GM19438 (cell line): Measurements from ENCODE around the gene ZNF362.
"Not testable (repeated sequence)": the region's sequence is repeated elsewhere in the genome, so short reads cannot be mapped to it uniquely, and the experiment has no call there.

ENCODE experiments used
- ATAC-seq: cut with Tn5 transposase; IDR thresholded peaks from one replicate; pipeline ENCODE4 v1.9.1; 2021; ENCODE audit warnings: low read depth; ENCODE audit not compliant: unreplicated experiment

Gene ZNF362

DNA sequence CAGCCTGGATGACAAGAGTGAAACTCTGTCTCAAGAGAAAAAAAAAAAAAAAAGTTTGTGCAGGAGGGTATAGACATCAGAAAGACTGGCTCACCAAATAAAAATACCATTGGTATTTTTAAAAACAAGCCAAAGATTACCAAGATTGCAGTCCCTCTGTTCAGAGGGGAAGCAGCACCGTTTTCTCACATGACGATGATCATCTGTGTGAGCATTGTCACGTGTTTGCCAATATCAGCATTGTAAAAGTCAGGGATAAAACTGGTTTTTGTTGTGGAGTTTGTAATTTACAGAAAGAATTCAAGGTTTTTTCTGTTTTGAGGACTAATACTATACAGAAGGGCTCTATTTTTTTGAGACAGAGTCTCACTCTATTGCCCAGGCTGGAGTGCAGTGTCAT is 26.5 kb downstream of the ZNF362 start:
- ATAC-seq, result no peak

DNA sequence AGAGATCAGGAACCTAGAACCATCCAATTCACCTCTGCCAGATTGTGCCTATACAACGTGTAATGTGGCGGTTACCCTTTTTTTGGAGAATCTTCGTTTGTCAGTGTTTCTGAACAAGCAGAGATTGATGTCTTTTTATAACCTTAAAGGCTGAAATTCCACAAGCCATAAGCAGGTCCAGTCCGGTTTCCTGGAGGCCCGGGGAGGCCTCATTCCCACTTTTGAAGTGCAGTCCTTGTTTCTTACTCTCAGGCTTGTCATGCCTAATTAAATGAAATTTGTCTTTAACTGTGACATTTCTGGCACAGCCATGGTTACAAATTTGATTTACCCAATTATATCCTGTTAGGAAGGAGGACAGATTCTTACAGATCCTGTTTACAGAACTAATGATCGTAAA is 27.8 kb downstream of the ZNF362 start:
- ATAC-seq, result no peak

DNA sequence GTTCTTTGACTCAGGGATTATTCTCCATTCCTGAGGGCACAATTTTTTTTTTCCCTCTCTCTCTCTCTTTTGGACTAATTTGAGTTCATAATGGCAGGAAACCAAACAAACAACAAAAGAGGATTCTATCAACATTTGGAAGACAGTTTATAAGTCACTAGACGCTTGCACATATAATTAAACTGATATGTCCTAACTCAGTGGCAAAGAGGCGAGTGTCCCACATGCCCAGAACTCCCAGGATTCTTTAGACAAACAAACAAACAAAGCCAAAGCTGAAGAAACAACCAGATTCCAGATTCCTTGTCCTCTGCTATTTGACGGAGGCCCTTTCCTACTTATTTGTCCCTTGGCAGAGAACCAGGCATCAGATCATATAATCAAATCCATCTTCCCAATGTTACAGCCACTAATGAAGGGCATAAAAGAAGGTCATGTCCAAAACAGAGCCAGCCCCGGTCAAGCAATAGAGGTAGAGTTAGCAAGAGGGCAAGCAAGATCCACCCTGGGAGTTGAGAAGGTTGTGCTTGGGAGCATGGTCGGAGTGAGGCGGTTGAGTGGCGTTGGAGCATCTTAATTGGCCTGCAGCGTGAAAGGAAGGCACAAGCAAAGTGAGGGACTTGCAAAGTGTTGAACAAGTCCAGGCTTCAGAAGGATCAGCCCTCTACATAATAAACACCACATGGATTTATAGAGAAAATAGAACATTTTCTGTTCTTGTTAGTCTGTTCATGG is 30.3 kb downstream of the ZNF362 start:
- ATAC-seq, result no peak

DNA sequence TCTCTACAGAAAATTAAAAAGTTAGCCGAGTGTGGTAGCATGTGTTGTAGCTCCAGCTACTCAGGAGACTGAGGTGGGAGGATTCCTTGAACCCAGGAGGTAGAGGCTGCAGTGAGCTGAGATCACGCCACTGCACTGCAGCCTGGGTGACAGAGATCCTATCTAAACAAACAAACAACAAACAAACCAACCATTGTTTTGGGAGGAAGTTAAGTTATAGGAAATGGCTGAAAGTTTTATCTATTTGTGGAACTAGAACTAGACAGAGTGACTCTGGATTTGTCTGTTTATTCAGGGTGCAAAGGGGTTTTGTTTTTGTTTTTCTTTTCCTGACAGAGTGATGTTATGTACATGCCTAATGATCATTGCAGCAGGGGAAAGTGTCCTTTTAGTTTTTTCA is 31.0 kb downstream of the ZNF362 start:
- no peak for ATAC-seq

DNA sequence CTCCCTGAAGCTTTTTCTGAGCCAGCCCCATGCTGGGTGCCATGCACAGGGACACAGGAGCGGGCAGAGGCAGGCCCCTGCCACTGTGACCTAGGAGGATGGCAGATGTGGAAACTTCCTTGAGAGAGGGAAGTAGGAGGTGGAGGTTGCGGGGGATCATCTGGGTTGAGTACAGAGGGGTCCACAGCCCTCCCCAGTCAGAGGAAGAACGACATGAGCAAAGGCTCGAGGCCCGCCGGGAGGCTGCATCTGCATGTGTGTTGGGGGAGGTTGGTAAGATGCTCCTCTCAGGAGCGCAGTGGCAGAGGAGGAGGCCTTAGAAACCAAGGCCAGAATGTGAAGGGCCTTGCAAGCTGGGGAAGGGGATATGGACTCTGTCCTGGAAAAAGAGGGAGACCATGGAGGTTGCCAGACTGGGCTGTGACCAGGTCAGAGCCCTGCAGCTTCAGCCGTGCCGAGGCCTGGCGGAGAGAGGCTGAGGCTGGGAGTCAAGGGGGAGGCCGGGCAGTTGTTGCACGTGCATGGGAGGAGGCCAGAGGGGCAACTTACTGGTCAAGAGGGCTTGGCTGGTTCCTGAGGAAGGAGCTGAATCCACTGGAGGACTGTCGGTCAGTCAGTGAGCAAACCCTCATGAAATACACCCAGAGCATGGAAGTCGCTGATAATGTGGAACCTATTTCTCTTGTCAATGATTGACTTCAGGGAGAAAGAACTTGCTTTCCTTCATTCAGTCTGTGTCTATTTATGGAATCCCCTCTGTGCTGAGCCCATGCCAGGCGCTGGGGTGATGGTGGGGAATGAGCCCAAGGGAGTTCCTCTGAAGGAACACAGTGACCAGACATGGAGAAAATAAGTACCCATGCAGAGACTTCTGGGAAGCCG is 32.9 kb downstream of the ZNF362 start:
- ATAC-seq, result no peak

DNA sequence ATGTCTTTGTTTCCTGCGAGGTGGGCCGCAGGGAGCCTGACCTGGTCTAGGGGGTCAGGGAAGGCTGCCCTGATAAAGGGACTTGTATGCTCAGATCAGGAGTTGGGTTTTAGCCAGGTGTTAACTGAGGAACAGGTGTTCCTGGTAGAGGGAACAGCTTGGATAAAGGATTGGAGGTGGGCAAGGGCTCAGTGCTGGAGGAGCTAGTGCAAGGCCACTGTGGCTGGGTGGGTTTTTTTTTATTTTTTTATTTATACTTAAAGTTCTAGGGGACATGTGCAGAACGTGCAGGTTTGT is 33.5 kb downstream of the ZNF362 start:
- ATAC-seq, result no peak

DNA sequence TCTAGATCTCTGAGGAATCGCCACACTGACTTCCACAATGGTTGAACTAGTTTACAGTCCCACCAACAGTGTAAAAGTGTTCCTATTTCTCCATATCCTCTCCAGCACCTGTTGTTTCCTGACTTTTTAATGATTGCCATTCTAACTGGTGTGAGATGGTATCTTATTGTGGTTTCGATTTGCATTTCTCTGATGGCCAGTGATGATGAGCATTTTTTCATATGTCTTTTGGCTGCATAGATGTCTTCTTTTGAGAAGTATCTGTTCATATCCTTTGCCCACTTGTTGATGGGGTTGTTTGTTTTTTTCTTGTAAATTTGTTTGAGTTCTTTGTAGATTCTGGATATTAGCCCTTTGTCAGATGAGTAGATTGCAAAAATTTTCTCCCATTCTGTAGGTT is 34.3 kb downstream of the ZNF362 start:
- ATAC-seq, result not testable (repeated sequence)

DNA sequence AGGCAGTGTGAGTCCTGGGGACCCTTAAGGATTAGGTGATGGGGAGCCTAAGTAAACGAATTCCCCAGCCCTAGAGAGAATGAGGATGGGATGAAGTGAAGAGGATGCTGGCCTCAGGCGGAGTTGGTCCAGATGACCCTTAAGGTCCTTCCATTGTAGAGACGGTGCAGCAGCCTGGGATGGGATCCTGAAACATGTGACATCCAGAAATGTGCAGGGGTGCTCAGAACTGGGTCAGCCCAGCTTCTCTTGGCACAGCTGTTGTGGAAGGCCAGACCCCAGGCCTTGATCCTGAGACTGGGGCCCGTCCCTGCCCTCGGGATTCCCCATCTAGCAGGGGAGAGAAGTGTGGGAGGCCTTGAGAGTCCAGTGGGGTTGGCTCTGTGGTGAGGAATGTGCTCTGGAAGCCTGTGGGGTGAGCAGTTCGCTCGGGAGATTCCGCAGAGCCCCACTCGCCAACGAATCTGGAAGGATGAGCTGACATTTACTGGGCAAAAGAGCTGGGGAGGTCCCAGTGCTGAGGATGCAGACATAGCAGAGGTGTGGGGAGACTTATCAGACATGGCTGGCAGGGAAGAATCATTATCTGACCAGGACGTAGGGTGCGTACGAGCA is 36.5 kb downstream of the ZNF362 start:
- no peak for ATAC-seq

DNA sequence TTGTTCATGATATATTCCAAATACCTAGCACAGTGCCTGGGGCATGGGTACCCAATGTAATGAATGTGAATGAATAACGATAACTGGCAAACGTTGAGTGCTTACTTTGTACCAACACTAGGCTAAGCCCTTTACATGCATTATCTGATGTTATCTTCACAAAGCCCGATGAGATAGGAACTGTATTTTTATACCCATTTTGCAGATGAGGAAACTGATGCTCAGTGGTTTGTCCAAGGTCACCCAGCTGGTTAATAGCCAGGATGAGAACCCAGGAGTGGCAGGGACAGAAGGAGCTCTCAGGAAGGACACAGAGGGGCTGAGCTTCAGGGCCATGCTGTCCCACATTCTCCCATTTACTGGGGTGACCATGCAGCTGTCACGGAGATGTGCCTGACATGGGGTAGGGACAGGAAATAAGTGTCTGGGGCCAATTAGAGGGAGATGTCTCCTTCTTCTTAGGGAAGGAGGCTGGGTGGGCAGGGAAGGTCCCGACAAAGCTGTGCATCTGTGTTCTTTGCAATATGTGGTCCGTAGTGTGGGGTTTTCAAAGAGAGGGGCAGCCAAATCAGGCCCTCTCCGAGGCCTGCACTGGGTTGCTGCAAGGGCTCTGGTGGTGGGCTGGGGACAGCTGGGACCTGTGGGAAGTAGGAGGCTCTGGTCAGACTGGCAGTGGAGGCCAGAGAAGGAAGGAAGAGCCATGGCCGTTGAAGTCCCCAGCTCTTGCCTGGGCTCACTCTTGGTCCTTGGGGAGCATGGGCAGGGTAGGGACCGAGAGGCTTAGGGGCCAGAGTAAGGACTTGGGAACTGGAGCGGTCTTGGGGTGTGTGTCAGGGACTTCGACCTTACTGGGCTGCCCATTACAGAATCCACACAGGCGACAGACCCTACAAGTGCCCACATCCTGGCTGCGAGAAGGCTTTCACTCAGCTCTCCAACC is 38.0 kb downstream of the ZNF362 start:
- no peak for ATAC-seq

DNA sequence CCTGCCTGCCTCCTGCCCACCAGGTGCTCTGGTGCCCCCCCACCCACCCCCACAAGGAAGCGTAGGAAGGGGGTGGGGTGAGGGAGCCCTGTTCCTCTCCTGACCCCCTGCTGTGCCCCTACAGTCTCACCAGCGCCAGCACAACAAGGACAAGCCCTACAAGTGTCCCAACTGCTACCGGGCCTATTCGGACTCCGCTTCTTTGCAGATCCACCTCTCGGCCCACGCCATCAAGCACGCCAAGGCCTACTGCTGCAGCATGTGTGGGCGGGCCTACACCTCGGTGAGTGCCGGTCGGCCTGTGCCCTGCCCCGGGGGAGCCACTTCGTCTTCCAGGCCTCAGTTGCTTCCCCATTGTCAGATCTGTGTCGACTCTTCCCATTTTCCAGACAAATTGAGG is 38.7 kb downstream of the ZNF362 start:
- ATAC-seq, result no peak

DNA sequence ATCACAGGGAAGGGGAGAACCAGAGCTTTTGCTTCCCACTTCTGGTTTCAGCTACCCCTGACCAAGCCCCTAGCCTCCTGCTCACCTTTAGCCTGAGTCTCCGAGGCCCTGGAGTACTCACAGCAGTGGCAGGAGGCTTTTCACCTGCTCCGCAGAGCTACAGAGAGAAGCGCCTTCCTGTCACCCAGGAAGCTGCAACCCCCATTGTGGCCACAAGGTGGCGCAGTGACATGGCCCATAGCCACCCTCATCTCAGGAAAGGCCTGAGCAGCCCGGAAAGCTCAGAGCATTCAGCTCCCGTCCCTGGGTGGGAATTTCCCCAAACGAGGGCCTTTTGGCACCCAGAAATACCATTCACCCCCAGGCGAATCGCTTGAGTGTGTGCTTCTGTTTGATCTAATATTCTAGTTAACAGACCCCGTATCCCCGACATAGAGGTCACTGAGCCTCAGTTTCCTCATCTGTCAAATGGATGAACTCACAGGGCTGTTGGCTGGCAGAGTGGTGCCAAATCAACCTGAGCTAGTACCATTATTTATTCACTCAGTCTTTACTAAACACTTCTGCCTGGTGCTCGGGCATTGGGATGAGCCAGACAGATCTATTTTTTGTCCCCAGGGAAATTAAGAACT is 39.3 kb downstream of the ZNF362 start:
- peak; percentile 82 for ATAC-seq

DNA sequence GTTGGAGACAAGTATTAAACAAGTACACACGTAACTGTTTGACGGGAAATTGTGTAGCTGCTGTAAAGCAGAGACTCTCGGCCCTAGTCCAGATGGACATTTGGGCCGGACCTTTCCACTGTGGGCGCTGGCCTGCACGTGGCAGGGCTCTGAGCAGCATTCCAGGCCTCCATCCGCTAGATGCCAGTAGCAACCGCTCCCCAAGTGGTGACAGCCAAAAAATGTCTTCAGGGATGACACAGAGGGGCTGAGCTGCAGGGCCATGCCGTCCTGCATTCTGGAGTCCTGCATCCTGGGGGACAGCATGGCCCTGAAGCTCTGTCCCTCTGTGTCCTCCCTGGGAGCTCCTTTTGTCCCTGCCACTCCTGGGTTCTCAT is 39.8 kb downstream of the ZNF362 start:
- ATAC-seq, result no peak

DNA sequence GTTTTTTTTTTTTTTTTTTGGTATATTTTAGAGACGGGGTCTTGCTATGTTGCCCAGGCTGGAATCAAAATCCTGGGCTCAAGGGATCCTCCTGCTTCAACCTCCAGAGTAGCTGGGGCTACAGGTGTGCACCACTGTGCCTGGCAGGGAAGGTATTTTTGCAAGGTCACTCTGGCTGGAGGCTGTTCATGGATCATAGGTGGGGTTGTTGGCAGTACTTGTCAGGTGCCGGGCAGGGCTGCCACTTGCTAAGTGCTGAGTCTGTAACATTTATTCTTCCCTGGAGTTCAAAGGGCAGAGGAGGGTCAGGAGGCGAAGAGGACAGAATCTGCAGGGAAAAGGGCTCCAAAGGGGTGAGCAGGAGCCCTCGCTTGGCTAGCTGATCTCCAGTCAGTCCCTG is 40.5 kb downstream of the ZNF362 start:
- no peak for ATAC-seq

DNA sequence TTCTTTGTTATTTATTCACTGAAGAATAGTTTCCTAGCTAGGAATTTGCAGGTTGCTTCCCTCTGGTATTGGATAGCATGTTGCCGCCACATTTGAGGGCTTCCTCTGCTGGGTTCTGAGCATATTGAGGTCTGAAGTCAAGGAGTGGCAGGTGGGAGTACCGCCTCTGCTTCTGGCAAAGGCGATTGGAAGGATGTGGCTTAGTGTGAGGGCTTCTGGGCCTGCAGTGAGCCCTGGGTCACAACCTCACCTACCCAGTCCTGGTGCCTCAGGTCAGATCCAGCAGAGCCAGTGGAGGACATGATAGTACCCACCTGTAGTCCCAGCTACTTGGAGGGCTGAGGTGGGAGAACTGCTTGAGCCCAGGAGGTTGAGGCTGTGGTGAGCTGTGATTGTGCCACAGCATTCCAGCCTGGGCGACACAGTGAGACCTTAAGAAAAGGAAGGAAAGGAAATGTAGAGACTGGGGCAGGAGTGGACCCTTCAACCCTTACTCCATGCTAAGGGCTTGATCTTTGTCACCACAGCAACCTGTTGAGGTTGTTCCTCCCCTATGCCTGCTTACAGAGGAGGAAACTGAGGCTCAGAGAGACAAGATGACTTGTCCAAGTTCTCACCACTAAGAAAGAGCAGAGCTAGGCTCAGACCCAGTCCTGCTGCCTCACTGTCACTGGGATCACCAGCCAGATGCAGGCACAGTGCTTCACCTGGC is 41.8 kb downstream of the ZNF362 start:
- ATAC-seq, result no peak

DNA sequence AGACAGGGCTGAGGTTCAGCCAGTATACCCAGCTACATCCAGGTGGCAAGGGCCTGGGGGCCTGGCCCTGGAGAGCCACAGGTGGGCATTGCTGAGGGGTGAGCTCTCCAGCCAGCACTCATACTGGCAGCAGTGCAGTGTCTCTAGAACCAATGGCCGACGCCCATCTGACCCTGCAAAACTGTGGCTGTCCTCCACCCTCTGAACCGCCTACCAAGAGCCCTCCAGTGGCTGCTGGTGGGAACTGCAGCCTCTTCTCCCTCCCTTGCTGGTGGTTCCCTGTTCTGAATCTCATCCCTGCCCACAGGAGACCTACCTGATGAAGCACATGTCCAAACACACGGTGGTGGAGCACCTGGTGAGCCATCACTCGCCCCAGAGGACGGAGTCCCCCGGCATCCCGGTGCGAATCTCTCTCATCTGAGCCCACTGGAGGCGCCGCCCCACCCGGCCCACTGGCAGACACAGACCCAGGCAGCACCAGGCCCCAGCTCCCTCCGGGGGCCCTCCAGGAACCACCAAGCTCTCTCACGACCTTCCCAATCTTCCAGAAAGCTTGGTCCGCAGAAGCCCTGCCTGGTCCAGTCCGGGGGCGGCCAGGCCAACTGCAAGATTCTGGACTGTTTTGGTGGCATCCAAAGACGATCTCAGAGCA is 42.5 kb downstream of the ZNF362 start:
- no peak for ATAC-seq

DNA sequence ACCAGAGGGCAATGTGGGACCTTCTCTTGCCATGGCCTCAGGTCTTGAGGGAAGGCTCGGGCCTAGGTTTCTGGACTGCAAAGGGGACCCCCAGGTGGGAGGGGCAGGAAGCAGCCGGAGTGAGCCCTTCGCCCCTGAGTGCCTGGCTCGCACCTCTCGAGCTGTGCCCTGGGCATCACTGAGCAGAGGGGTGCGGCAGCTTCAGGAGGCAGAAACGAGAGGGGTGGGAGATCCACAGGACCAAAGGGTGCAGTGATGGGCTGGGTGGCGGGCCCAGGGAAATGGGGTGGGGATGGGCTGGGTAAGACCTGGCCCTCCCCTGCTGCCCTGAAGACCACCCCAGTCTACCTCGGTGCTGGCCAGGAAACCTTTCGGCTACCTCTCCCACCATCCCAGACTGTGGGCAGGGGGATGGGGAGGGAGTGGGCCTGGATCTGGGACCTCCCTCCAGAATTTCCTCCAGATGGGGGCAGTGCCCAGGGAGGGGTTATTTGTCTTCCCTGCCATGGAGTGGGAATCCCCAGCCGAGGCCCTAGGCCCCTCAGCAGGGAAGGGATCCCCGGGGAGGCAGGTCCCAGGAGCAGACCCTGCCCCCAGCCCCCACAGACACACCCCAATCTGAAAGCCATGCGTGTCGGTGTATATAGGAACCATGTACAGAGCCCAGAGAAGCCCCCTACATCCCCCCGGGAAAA is 43.3 kb downstream of the ZNF362 start:
- no peak for ATAC-seq

DNA sequence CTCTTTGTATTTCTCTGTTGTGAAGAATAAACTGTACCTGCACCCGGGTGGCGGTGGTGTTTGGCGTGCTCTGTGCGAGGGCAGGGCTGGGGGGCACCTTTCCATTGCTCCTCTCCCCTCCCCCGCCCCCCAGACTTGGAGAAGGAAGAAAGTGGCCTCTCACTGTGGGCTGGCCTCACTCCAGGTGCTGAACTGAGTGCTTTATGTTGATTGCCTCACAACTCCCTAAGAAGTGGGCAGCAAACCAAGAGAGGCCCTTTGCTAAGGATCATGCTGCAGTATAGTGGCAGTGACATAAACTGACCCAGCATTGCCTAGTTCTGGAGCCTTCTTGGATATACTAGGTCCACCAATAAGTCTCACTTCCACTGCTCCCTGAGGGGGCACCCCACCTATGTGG is 44.4 kb downstream of the ZNF362 start:
- no peak for ATAC-seq

DNA sequence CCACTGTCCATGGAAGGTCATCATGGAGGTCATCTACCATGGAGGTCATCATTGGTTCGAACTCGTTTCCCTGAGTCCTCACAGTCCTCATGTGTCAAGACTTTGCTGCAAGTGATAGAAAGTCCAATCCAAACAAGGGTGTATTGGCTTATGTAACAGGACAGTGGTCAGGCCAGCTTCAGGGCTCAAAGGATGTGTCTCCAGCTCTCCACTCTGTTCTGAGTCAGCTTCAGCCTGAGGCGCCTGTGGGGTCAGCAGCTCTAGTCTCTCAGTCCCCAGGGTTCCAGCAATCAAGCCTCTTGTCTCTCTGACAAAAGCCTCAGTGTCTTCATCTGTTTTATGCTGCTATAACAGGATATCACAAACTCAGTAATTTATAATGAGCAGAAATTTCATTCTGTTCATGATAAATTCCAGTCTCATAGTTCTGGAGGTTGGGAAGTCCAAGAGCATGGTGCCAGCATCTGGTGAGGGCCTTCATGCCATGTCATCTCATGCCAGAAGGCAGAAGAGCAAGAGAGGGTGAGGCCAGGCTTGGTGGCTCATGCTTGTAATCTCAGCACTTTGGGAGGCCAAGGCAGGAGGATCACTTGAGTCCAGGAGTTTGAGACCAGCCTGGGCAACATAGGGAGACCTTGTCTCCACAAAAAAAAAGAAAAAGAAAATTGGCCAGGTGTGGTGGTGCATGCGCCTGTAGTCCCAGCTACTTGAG is 45.1 kb downstream of the ZNF362 start:
- ATAC-seq, result no peak
